Measurements from ENCODE around the gene NPHP4. TPM values are rescaled to one million over a fixed set of nuclear protein-coding genes. Genes with fewer than 3 reads are reported as not detected.

Gene NPHP4
- total and polyA plus RNA-seq, 10 of the 15 experiments (the other 5 are each of a cell fraction or from before 2014, with no cell fraction given): 0.16 to 10.5 (median 3.1) TPM

- no peak overlapping the region for H3K4me2 ChIP-seq (ENCODE audit: control insufficient read depth, insufficient read depth)
- no peak overlapping the region for H3K4me3 ChIP-seq
- no peaks in the 10 kb centered on the region for H3K27me3 ChIP-seq (replicated peaks in 1 of 2; ENCODE audit: control insufficient read depth in 2 of 2, insufficient read depth in 2 of 2, low read length in 1 of 2)
- no peak overlapping the region for H2AFZ ChIP-seq (ENCODE audit: control insufficient read depth, low read depth, low read length)
- ChIA-PET SMC1A (ENCODE audit: uncharacterized antibody, unreplicated experiment) (no interaction called here), POLR2A (no interaction called here), CTCF (no interaction called here), RAD21 (ENCODE audit: unreplicated experiment) (no interaction called here)
- no peak for ATAC-seq
- no TSS peak for BruUV-seq (replicated peaks)
- DNase-seq (ENCODE audit: low read depth, low spot score): no peak
- no peak for TF ChIP-seq SUPT20H (IDR thresholded peaks at IDR 0.05; ENCODE audit: borderline replicate concordance, control insufficient read depth, low read depth, low read length)
- no peak for TF ChIP-seq KLF5 (IDR thresholded peaks at IDR 0.05; ENCODE audit: partially characterized antibody)
- TF ChIP-seq RB1 (IDR thresholded peaks at IDR 0.05; ENCODE audit: borderline replicate concordance): no peak
- H3K4me1 ChIP-seq (ENCODE audit: control insufficient read depth, insufficient read depth, low read length): no peaks in the 10 kb centered on the region
- no peak for FAIRE-seq
- H3K9me3 ChIP-seq (replicated peaks; ENCODE audit: control insufficient read depth, insufficient read depth, low read length): no peaks in the 10 kb centered on the region
- no peaks in the 10 kb centered on the region for H4K20me1 ChIP-seq (ENCODE audit: control insufficient read depth, insufficient read depth)
- H3K9ac ChIP-seq (ENCODE audit: control insufficient read depth, insufficient read depth, low read length): no peak overlapping the region
- WGBS (ENCODE audit: insufficient coverage, insufficient replicate concordance, low lambda C conversion rate, missing lambda C conversion rate): 43% methylated on average over 40 of the region's 40 CpGs
- intact Hi-C loops (cut with micrococcal nuclease; ENCODE audit: unreplicated experiment) (no loop called here), in situ Hi-C loops (cut with MboI) (no loop called here)
- H3K27ac ChIP-seq (ENCODE audit: control insufficient read depth, insufficient read depth): no peak overlapping the region
- H3K79me2 ChIP-seq (ENCODE audit: control insufficient read depth, insufficient read depth, low read length): no peaks in the 10 kb centered on the region
- H3K36me3 ChIP-seq (ENCODE audit: control insufficient read depth in 2 of 2, insufficient read depth in 2 of 2, low read length in 1 of 2): no peaks in the 10 kb centered on the region
Observed at GRCh38 chr1:5832916-5833895, 159.0 kb downstream of the NPHP4 start.

- Histone ChIP-seq H4K20me1 (ENCODE audit: control insufficient read depth, insufficient read depth) (no peaks in the 10 kb centered on the region), H3K27ac (ENCODE audit: control insufficient read depth, insufficient read depth) (no peak overlapping the region), H3K9me3 (replicated peaks; ENCODE audit: control insufficient read depth, insufficient read depth, low read length) (no peaks in the 10 kb centered on the region), H2AFZ (ENCODE audit: control insufficient read depth, low read depth, low read length) (no peak overlapping the region), H3K4me1 (ENCODE audit: control insufficient read depth, insufficient read depth, low read length) (no peaks in the 10 kb centered on the region), H3K79me2 (ENCODE audit: control insufficient read depth, insufficient read depth, low read length) (no peaks in the 10 kb centered on the region), H3K4me2 (ENCODE audit: control insufficient read depth, insufficient read depth) (no peak overlapping the region), H3K27me3 (replicated peaks in 1 of 2; ENCODE audit: control insufficient read depth in 2 of 2, insufficient read depth in 2 of 2, low read length in 1 of 2) (no peaks in the 10 kb centered on the region), H3K4me3 (no peak overlapping the region), H3K36me3 (ENCODE audit: control insufficient read depth in 2 of 2, insufficient read depth in 2 of 2, low read length in 1 of 2) (no peaks in the 10 kb centered on the region), H3K9ac (ENCODE audit: control insufficient read depth, insufficient read depth, low read length) (no peak overlapping the region)
- SMC1A ChIA-PET (ENCODE audit: uncharacterized antibody, unreplicated experiment): interaction anchor here (0.6 kb wide), 1 partner anchor 90 kb away, joined by 3 read pairs; no protein-coding TSS in a partner anchor
- RAD21 ChIA-PET (ENCODE audit: unreplicated experiment): no interaction called here
- POLR2A ChIA-PET: no interaction called here
- ATAC-seq (no peak), DNase-seq (ENCODE audit: low read depth, low spot score) (no peak), FAIRE-seq (no peak)
- CTCF ChIA-PET: no interaction called here
- in situ Hi-C loops (cut with MboI) (no loop called here), intact Hi-C loops (cut with micrococcal nuclease; ENCODE audit: unreplicated experiment) (no loop called here)
- BruUV-seq (replicated peaks): no TSS peak
- WGBS (ENCODE audit: insufficient coverage, insufficient replicate concordance, low lambda C conversion rate, missing lambda C conversion rate): 5% methylated on average over 10 of the region's 10 CpGs
- TF ChIP-seq ZBTB11 (CRISPR knock-in tag; IDR thresholded peaks at IDR 0.05) (no peak), JUND (IDR thresholded peaks at IDR 0.05; ENCODE audit: low read depth, low read length) (no peak), KLF5 (IDR thresholded peaks at IDR 0.05; ENCODE audit: partially characterized antibody) (no peak), ZNF384 (IDR thresholded peaks at IDR 0.05; ENCODE audit: borderline replicate concordance, low read depth, low read length) (no peak), TAF1 (IDR thresholded peaks at IDR 0.05; ENCODE audit: borderline replicate concordance, low read depth, low read length) (no peak)
Observed at GRCh38 chr1:5831600-5832335, 160.5 kb downstream of the NPHP4 start.

Measured in GM12878 (cell line).